Stimulated activated CD4-positive, alpha-beta T cell treated with anti-CD3 and anti-CD28 coated beads, Interleukin-1b, Interleukin-23, amount 100 ng/mL, for 1 hour (primary cell): Measurements from ENCODE around the gene PGPEP1.

Experiments
- DNase-seq, 2 donors: peaks; one replicate each; pipeline ENCODE4 v3.0.0-alpha.2; 2020; ENCODE audit warnings: low read depth in 2 of 2

The PGPEP1 gene

DNA sequence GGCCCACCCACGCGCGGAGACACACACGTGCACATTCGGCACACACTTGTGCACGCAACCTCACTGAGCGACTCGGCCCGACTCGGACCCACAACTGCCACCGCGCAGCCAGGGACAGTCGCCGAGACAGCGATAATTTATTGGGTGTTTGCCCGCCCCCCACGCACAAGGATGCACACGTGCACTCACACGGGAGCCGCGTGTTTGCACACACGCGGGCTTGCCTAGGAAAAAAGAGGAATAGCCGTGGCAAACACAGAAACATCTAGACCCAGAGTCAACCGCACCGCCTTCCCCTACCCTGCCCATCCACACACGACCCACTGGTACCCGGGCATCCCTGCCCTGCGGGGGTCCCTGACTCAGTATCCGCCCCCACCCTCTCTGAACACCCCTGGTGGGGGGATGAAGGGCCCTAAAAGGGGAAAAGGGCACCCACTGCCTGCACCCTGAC, 77.7 kb downstream of the PGPEP1 start:
- no peak for DNase-seq

DNA sequence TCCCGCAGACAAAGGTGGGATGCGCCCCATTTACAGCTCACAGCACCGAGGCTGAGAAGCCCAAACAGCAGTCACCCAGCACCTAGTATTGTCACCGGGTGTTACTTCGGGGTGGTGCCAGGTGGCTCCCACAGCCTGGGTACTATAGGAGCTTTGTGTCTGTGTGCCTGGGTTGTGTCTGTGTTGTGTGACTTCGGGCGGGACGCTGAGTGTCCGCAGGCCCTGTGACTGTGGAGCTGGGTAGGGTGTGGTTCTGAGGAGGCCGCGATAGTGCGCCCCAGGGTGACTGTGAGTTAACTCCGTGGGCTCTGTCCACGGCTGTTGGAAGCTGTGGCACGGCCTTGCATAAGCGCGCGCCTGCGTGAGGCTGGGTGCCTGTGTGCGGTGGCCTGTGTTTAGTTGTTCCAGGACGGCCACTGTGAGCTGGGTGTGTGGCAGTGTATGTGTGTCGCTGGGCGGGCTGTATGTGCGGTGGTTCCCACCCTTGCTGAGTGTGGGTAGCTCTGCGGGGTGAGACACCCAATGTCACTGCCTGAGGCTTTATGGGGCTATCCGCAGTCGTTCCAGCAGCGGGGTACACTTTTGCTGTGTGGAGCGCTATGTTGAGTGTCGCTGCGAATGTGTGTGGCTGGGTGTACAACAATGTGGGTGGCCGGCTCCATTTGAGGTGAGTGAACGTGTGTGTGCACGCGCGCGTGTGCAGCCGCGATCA, 78.2 kb downstream of the PGPEP1 start:
- no peak for DNase-seq

DNA sequence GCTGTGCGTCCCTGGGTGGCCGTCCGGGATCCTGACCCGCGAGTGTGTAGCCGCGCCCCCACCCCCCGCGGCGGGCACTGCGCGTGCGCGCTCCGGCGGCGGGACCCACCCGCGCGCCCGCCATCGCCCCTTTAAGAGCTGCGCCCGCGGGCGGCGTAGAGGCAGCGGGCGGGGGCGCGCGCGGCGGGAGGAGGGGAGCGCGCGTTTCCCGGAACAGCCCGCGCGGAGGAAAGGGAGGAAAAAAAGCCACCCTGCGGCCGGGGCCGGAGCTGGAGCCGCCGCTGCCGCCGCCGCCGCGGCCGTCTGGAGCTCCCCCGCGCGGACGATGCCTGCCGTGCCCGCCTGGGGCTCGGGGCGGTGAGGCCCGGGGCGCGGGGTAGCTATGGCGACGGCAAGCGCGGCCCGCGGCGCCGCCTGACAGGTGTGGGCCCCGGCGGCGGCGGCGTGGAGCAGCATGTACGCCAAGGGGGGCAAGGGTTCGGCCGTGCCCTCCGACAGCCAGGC, 78.8 kb downstream of the PGPEP1 start, which contains the start of gene SSBP4:
Gene SSBP4 (plus strand): TSS at position 204 of the 504 bp plus-strand sequence. CDS start 251 bp downstream, at position 455.
- peak in 1 of 2 donors; percentile 44 for DNase-seq
